Stimulated activated naive CD8-positive, alpha-beta T cell treated with anti-CD3 and anti-CD28 coated beads, Interleukin-15, Interleukin-2, amounts not matched to agents 100 ng/mL and 50 ng/mL, for 24 hours (primary cell): Measurements from ENCODE around the gene MYRIP.

ENCODE experiments used
- H3K27ac Mint-ChIP-seq: one replicate; pipeline ENCODE4 v1.8.0; 2021; ENCODE audit warnings: mild to moderate bottlenecking, mixed read lengths
- H3K27me3 Mint-ChIP-seq: one replicate; pipeline ENCODE4 v1.8.0; 2021; ENCODE audit warnings: mixed read lengths
- H3K36me3 Mint-ChIP-seq: one replicate; pipeline ENCODE4 v1.8.0; 2021; ENCODE audit warnings: low read depth, mixed read lengths
- H3K4me1 Mint-ChIP-seq: one replicate; pipeline ENCODE4 v1.8.0; 2021; ENCODE audit warnings: low read depth, mixed read lengths
- H3K4me3 Mint-ChIP-seq: one replicate; pipeline ENCODE4 v1.8.0; 2021; ENCODE audit warnings: mild to moderate bottlenecking, mixed read lengths
- H3K9me3 Mint-ChIP-seq: one replicate; pipeline ENCODE4 v1.8.0; 2021; ENCODE audit warnings: mixed read lengths

The MYRIP gene

DNA sequence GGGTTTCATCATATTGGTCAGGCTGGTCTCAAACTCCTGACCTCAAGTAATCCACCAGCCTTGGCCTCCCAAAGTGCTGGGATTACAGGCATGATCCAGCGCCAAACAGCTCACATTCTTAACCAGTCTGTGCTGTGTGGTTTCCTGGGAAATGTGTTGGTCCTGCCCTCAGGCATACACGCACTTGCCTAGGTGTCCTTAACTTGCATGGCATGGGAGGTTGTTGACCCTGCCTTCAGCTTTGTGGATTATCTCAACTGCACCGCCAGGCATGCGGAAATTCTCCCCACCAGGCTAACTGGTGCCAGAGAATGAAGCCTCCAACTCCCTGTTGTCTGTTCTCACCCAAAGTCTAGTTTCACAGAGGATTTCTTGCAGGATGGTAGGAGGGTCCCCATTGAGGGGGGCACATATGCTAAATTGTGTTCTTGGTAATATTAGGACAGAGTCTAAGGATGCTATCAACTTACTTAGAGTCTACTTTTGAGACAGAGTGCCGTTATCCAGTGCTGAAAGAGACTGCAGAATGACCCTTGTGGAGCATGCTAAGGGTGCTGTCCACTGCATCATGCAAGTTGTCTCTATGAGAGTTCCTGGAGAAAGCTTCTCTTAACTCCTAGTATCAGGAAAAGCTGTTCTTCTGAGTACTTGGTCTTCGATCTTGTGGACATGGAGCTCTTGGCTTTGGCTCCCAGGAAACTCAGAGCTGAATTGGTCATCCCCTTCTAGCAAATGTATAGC lies 438.5 kb downstream of the MYRIP start:
- Mint-ChIP-seq H3K9me3 (no peaks in the 10 kb centered on the region), H3K36me3 (no peaks in the 10 kb centered on the region), H3K27ac (no peak overlapping the region), H3K4me3 (no peak overlapping the region), H3K27me3 (no peaks in the 10 kb centered on the region), H3K4me1 (no peaks in the 10 kb centered on the region)

DNA sequence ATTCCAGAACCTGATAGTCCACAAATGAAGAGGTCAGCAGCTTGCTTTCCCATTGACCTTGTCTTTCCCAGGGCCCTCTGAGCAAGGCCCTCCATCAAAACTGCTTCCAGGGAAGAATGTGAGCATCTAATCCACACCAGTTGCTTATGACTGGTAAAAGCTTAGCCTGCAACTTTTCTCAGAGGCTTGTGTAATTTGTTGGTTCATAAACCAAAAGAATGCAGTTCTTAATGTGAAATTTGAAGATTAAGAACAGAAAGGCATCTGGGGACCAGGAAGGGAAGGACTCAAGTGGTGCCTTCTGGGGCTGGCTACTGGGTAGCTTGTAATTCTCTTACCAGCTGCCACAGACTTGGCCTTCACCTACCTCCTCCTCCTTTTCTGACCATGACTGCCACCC lies 439.2 kb downstream of the MYRIP start:
- H3K4me1 Mint-ChIP-seq, result no peaks in the 10 kb centered on the region
- no peaks in the 10 kb centered on the region for H3K27me3 Mint-ChIP-seq
- no peak overlapping the region for H3K27ac Mint-ChIP-seq
- H3K4me3 Mint-ChIP-seq, result no peak overlapping the region
- no peaks in the 10 kb centered on the region for H3K36me3 Mint-ChIP-seq
- no peaks in the 10 kb centered on the region for H3K9me3 Mint-ChIP-seq

DNA sequence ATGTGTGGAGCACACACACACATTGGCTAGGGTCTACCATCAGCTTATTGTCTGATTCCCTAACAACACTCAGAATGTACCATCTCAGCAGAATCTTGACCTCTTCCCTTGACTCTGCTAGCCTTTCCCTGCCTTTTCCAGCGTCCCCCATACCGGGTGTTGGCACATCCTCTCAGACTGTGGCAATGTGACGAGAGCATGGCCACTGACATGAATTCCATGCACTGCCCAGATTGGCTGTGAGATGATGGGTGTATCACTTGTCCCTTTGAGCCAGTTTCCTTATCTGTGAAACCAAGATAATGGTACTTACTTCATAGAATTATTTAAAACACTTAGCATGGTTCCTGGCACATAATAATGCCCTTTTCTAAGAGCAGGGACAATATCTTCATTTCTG lies 439.8 kb downstream of the MYRIP start:
- H3K4me1 Mint-ChIP-seq, result no peaks in the 10 kb centered on the region
- H3K9me3 Mint-ChIP-seq, result no peaks in the 10 kb centered on the region
- H3K4me3 Mint-ChIP-seq, result no peak overlapping the region
- H3K27me3 Mint-ChIP-seq, result no peaks in the 10 kb centered on the region
- H3K27ac Mint-ChIP-seq, result no peak overlapping the region
- H3K36me3 Mint-ChIP-seq, result no peaks in the 10 kb centered on the region

DNA sequence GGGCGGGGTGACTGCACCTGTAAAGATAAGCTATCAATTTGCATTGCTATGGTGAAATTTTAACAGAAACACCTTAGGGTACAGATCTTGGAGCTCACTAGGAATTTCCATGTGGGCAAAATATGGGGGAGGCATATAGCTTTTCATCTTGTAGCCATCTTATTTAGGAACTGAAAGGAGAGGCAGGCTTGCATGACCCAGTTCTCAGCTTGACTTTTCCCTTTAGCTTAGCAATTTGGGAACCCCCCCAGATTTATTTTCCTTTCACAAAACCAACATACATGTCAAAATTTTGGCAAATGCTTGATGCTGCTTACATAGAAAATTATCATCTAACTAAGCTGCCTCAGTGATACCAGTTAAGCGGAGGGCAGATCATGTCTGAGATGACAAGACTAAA lies 445.1 kb downstream of the MYRIP start:
- Mint-ChIP-seq H3K27ac (no peak overlapping the region), H3K9me3 (no peaks in the 10 kb centered on the region), H3K4me1 (no peaks in the 10 kb centered on the region), H3K36me3 (no peaks in the 10 kb centered on the region), H3K4me3 (no peak overlapping the region), H3K27me3 (no peaks in the 10 kb centered on the region)

DNA sequence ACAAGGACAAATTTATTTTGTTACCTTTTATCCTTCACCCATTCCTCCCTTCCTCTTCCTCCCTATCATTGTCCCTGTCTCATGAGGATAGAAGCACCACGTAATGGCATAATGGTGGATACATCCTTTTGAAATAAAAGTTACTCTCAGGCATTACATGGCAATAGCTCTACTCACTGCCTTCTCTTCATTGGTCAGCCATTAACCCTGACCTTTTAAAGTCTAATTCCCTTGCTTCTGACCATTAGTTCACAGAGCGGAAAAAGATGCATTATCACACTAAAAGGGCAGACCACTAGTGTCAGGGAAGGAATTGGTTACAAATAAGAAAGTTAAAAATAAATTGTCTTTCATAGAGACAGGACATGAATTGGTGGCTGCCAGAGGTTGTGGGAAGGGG lies 445.5 kb downstream of the MYRIP start:
- no peaks in the 10 kb centered on the region for H3K27me3 Mint-ChIP-seq
- H3K9me3 Mint-ChIP-seq, result no peaks in the 10 kb centered on the region
- H3K27ac Mint-ChIP-seq, result no peak overlapping the region
- no peaks in the 10 kb centered on the region for H3K4me1 Mint-ChIP-seq
- no peak overlapping the region for H3K4me3 Mint-ChIP-seq
- H3K36me3 Mint-ChIP-seq, result no peaks in the 10 kb centered on the region

DNA sequence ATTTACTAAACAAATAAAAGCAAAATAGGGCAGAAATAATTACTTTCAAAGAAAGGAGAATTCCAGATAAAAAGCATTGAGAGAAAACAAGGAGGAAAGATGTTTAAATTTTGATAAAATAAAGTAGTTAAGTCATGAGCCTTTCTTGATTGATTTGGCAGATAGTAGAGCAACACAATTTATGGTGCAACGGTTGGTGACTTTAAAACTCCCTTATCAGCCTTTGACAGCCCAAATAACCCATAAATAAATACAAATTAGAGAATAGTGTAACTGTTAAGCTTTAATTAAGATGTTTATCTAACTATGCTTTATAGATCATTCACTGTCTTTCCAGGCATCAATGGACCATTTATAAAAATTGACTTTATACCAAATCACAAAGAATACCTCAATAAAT lies 446.1 kb downstream of the MYRIP start:
- no peaks in the 10 kb centered on the region for H3K27me3 Mint-ChIP-seq
- H3K36me3 Mint-ChIP-seq, result no peaks in the 10 kb centered on the region
- H3K27ac Mint-ChIP-seq, result no peak overlapping the region
- no peak overlapping the region for H3K4me3 Mint-ChIP-seq
- no peaks in the 10 kb centered on the region for H3K4me1 Mint-ChIP-seq
- H3K9me3 Mint-ChIP-seq, result no peaks in the 10 kb centered on the region

DNA sequence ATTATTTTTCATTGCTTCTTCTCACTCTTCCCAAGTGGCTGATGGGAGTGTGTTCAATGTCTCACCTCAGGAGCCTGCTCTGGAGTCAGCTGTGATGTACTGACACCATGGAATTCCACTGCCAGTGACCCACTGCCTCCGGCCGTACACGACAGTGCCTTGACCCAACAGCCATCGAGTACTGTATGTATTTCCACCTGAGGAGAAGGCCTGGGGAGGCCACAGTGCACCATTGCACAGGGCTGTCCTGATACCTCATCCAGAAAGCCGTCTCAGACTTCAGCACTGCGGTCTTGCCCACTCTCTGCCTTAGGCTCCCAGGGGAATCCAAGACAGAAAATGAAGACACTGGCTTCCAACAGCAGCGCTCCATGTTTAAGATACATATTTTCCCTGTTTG lies 448.7 kb downstream of the MYRIP start:
- no peaks in the 10 kb centered on the region for H3K9me3 Mint-ChIP-seq
- no peak overlapping the region for H3K27ac Mint-ChIP-seq
- no peaks in the 10 kb centered on the region for H3K36me3 Mint-ChIP-seq
- H3K4me3 Mint-ChIP-seq, result no peak overlapping the region
- no peaks in the 10 kb centered on the region for H3K27me3 Mint-ChIP-seq
- H3K4me1 Mint-ChIP-seq, result no peaks in the 10 kb centered on the region

DNA sequence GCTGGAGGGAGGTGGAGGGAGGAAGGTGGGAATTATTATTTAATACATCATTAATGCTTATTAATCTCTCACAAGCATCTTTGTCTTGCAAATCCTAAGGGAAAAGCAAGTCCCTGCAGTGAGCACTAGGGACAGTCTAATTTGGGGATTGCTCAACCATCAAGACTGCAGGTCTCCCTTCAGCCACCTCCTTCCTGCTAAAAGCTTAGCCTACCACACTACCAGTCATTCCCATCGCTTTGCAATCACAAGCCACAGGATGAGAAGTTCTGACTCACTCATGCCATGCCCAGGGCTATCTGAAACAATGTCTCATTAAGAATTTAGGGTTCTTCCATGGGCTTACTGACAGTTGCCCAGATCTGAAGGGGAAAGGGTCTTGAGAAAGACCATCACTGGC lies 449.1 kb downstream of the MYRIP start:
- no peaks in the 10 kb centered on the region for H3K36me3 Mint-ChIP-seq
- no peak overlapping the region for H3K27ac Mint-ChIP-seq
- no peaks in the 10 kb centered on the region for H3K9me3 Mint-ChIP-seq
- H3K27me3 Mint-ChIP-seq, result no peaks in the 10 kb centered on the region
- no peaks in the 10 kb centered on the region for H3K4me1 Mint-ChIP-seq
- H3K4me3 Mint-ChIP-seq, result no peak overlapping the region

DNA sequence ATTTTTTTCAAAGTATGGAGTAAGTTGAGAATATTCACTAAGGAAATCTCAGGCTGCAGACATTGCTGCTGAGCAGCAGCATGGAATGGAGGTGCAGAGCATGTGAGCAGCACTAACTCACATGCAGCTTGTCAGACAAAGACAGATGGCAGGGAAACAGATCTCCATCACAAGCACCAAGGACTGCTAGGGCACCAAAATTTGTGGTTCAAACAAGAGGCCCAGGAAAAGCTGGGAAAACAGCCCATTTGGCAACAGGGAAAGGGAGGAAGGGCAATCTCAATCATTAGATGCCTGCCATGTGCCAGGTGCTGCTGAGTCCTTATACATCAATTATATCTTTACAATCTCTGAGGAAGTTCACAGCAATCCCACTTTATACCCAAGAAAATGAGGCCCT lies 452.9 kb downstream of the MYRIP start:
- no peak overlapping the region for H3K27ac Mint-ChIP-seq
- H3K27me3 Mint-ChIP-seq, result no peaks in the 10 kb centered on the region
- H3K9me3 Mint-ChIP-seq, result no peaks in the 10 kb centered on the region
- H3K4me3 Mint-ChIP-seq, result no peak overlapping the region
- H3K36me3 Mint-ChIP-seq, result no peaks in the 10 kb centered on the region
- H3K4me1 Mint-ChIP-seq, result no peaks in the 10 kb centered on the region

DNA sequence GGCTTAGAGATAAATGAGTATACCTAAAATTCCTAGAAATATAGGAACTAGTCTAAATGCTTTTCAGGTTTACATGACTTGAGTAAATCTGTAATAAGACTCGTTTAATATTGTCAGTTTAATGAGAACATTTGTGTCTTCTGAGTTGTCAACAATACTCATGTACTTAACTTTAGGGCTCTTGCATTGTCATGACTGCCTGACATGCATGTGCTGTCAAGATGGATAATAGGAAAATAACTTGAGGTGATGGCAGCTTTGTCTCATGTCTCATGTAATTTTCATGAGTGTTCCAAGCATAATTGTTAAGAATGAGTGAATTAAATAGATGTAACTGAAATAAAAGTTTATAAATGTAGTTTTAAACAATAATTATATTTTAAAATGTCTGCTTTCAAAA lies 455.0 kb downstream of the MYRIP start:
- Mint-ChIP-seq H3K4me3 (no peak overlapping the region), H3K27ac (no peak overlapping the region), H3K36me3 (no peaks in the 10 kb centered on the region), H3K4me1 (no peaks in the 10 kb centered on the region), H3K9me3 (no peaks in the 10 kb centered on the region), H3K27me3 (no peaks in the 10 kb centered on the region)

DNA sequence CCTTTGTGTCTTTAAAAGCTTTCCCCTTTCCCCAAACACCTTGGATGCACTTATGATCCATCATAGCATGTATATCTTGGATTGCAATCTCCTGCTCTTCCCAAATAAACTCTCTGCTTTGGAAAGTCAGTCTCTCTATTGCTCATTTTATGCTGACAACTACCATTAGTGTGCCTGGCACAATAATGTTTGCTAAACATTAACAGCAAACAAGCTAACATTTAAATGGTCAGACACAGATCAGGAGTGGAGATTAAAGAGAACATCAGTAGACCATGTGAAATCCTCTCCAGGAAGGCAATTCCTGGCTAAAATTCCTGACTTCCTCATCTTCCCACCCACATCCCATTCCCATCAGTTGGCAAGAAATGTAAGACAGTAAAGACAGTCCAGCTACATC lies 455.8 kb downstream of the MYRIP start:
- H3K27ac Mint-ChIP-seq, result no peak overlapping the region
- H3K9me3 Mint-ChIP-seq, result no peaks in the 10 kb centered on the region
- no peaks in the 10 kb centered on the region for H3K27me3 Mint-ChIP-seq
- H3K4me1 Mint-ChIP-seq, result no peaks in the 10 kb centered on the region
- H3K36me3 Mint-ChIP-seq, result no peaks in the 10 kb centered on the region
- H3K4me3 Mint-ChIP-seq, result no peak overlapping the region

DNA sequence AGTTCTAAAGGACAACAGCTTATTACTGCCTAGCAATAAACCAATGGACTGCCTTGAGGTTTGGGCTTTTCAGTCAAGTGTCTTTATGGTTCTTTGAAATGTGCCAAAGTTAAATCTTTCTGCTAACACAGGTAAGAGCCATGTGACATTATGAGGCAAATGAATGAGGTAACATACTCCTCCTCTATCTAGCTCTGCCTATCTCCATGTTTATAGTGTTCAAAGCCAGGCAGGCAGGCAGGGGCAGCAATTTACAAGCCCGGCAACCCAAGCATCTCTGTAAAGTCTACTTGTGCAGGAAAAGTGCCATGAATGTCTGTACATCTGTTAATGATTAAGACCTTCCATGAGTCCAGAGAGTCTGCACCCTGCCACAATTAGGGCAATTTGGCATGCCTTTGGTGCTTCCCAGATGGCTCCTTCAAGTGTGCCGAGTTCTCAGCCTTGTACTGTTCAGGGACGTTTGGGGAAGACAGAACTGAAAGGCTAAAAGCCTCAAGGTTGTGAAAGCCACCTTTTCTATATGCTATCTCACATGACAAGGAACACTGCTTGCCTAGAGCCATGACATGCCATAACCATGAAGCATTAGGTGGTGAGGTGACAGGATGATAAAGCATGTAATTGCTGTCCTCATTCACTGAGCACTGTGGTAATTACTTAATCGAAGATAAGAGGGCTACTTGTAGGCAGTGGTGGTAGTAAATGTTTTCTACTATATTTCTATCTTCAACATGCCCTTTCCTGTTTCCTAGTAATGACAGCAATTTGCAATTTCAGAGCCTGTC lies 458.7 kb downstream of the MYRIP start:
- Mint-ChIP-seq H3K9me3 (no peaks in the 10 kb centered on the region), H3K4me3 (no peak overlapping the region), H3K36me3 (peaks cover 9% of the 10 kb centered on the region), H3K27ac (no peak overlapping the region), H3K27me3 (no peaks in the 10 kb centered on the region), H3K4me1 (no peaks in the 10 kb centered on the region)

DNA sequence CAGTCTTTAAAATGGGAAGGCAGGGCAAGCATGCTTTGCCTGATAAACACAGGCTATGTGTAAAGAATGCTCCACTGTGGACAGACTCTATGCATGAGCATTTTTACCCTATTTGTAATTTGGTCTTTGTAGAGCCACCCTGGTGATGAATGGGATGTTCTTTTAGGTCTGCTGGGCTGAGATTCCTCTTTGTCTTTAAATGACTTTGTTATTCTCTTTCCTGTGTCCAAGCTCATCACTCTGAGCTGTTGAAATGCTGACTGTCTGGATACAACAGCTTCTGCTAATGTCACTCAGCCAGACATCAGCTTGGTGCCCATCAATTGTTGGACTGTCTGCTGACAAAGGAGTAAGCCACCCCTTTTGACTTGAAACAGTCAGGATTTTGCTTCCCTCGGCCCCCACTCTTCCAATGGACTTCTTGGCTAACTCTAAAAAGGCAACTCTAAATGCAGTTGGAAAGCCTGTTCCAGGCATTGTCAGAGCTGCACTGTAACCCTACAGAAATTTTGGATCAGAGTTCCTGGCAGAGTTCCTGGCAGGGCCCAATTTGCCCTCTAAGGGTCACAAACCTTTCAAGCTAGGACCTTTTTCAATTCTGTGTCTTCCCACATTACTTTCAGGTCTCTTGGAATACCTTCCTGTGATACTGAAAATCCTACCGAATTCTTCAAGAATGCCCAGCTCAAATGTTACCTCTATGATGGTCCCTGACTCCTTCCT lies 459.6 kb downstream of the MYRIP start:
- Mint-ChIP-seq H3K4me1 (no peaks in the 10 kb centered on the region), H3K27ac (no peak overlapping the region), H3K36me3 (peaks cover 9% of the 10 kb centered on the region), H3K27me3 (no peaks in the 10 kb centered on the region), H3K4me3 (no peak overlapping the region), H3K9me3 (no peaks in the 10 kb centered on the region)

DNA sequence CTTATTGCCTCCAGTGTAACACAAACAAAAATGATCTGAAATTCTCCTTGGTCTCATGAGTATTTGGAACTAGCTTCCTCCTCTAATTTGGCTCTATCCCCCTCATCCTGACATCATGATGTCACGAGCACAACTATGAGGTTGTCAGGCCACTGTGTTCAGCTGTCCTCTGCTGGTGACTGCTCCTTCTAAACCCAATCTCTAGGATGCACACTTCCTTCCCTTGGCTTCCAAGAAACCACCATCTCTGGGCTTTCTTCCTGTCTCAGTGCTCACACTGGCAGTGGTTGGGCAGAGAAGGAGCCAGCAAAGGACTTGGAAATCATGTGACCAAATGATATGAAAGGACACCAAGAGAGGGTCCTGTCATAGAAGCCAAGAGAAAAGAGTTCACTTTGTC lies 469.4 kb downstream of the MYRIP start:
- no peaks in the 10 kb centered on the region for H3K9me3 Mint-ChIP-seq

DNA sequence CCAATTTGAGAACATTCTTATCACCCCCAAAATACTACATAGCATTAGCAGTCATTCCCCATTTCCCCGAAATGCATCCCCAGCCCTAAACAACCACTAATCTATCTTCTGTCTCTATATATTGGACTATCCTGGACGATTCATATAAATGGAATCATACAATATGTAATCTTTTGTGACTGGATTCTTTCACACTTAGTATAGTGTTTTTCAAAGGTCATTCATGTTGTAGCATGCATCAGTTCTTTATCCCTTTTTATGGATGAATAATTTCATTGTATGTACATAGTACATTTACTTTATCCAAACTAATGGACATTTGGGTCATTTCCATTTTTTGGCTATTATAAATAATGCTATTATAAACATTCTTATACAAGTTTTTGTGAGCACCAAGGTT lies 472.6 kb downstream of the MYRIP start:
- H3K4me1 Mint-ChIP-seq, result no peaks in the 10 kb centered on the region
- H3K4me3 Mint-ChIP-seq, result no peak overlapping the region
- no peaks in the 10 kb centered on the region for H3K36me3 Mint-ChIP-seq
- no peak overlapping the region for H3K27ac Mint-ChIP-seq
- peaks cover 9% of the 10 kb centered on the region for H3K9me3 Mint-ChIP-seq
- no peaks in the 10 kb centered on the region for H3K27me3 Mint-ChIP-seq

More for the DNA sequence above, 469.4 kb downstream of the MYRIP start:
- H3K36me3 Mint-ChIP-seq, result no peaks in the 10 kb centered on the region
- no peaks in the 10 kb centered on the region for H3K4me1 Mint-ChIP-seq
- H3K27ac Mint-ChIP-seq, result no peak overlapping the region
- no peaks in the 10 kb centered on the region for H3K27me3 Mint-ChIP-seq
- no peak overlapping the region for H3K4me3 Mint-ChIP-seq
